GM18951 (cell line): ENCODE results near the gene ARHGAP28.

Experiments
- POLR2A ChIP-seq: IDR thresholded peaks from 4 replicates; pipeline ENCODE4 v1.6.1; 2011; ENCODE audit warnings: mild to moderate bottlenecking; ENCODE audit not compliant: insufficient read length, insufficient read depth; ENCODE audit errors: extremely low read depth
- in situ Hi-C: fragments of 300-500 bp; cut with MboI; formaldehyde crosslinking; loops from one replicate; pipeline ENCODE4 v1.12.0; 2022; ENCODE audit warnings: low sequenced_read_pairs, mixed read lengths, inconsistent platforms; ENCODE audit not compliant: unreplicated experiment

The ARHGAP28 gene

GRCh38 chr18:6719910-6720683, 9.4 kb upstream of the ARHGAP28 start:
- in situ Hi-C loops, result no loop called here
- TF ChIP-seq POLR2A, result no peak

GRCh38 chr18:6721755-6722154, 7.8 kb upstream of the ARHGAP28 start:
- TF ChIP-seq POLR2A, result no peak
- in situ Hi-C loops, result no loop called here

- TF ChIP-seq POLR2A, result no peak
- in situ Hi-C loops, result no loop called here
These were observed 6.8 kb upstream of the ARHGAP28 start for GRCh38 chr18:6722690-6723089.

GRCh38 chr18:6724331-6724730, 5.2 kb upstream of the ARHGAP28 start:
- TF ChIP-seq POLR2A, result no peak
- in situ Hi-C loops, result no loop called here

GRCh38 chr18:6728331-6728730, 1.2 kb upstream of the ARHGAP28 start:
- no peak for TF ChIP-seq POLR2A
- in situ Hi-C loops, result no loop called here

GRCh38 chr18:6728809-6729246, 688 bp upstream of the ARHGAP28 start:
- TF ChIP-seq POLR2A, result no peak
- in situ Hi-C loops, result no loop called here

- in situ Hi-C loops, result no loop called here
- TF ChIP-seq POLR2A, result no peak
These were observed 1.1 kb downstream of the ARHGAP28 start for GRCh38 chr18:6730416-6731221.

GRCh38 chr18:6731222-6731596, 1.7 kb downstream of the ARHGAP28 start:
- TF ChIP-seq POLR2A, result no peak

GRCh38 chr18:6732952-6733351, 3.4 kb downstream of the ARHGAP28 start:
- no peak for TF ChIP-seq POLR2A
- in situ Hi-C loops, result no loop called here

More at GRCh38 chr18:6731222-6731596, 1.7 kb downstream of the ARHGAP28 start:
- in situ Hi-C loops, result no loop called here

- in situ Hi-C loops, result no loop called here
- no peak for TF ChIP-seq POLR2A
These were observed 4.2 kb downstream of the ARHGAP28 start for GRCh38 chr18:6733758-6734157.

- no peak for TF ChIP-seq POLR2A
- in situ Hi-C loops, result no loop called here
These were observed 5.4 kb downstream of the ARHGAP28 start for GRCh38 chr18:6734726-6735430.

GRCh38 chr18:6737833-6738232, 8.3 kb downstream of the ARHGAP28 start:
- TF ChIP-seq POLR2A, result no peak
- in situ Hi-C loops, result no loop called here

GRCh38 chr18:6738622-6739021, 9.1 kb downstream of the ARHGAP28 start:
- no peak for TF ChIP-seq POLR2A
- in situ Hi-C loops, result no loop called here
